Left lung (tissue), 10 donors: ENCODE data around the gene PDCD7. TPM values are rescaled to one million over a fixed set of nuclear protein-coding genes. Genes with fewer than 3 reads are reported as not detected.
A peak's percentile ranks its signal among the peaks of the same experiment; 100 is the strongest.

Source experiments
- ATAC-seq: fragments of 200-7000 bp; cut with Tn5 transposase; one replicate; pipeline ENCODE4 v1.9.1; 2020; ENCODE audit warnings: moderate library complexity
- DNase-seq, 4 donors: peaks; one replicate each; pipeline ENCODE4 v3.0.0-alpha.2; 2013 to 2020
- H3K27ac ChIP-seq, 2 donors: fragments of 200-600 bp; sonication (generic) in 1 of 2; one replicate each; pipeline versions ENCODE4 v1.5.0 to v1.8.0; 2020 to 2021
- H3K27me3 ChIP-seq, 2 donors: fragments of 200-600 bp; sonication (generic) in 1 of 2; one replicate each; pipeline versions ENCODE4 v1.5.0 to v1.8.0; 2020 to 2021
- H3K36me3 ChIP-seq, 2 donors: fragments of 200-600 bp; sonication (generic) in 1 of 2; one replicate each; pipeline versions ENCODE4 v1.5.0 to v1.8.0; 2020 to 2021
- H3K4me1 ChIP-seq, 2 donors: fragments of 200-600 bp; one replicate each; pipeline ENCODE4 v1.8.0; 2021
- H3K4me3 ChIP-seq, 2 donors: fragments of 200-600 bp; sonication (generic) in 1 of 2; one replicate each; pipeline versions ENCODE4 v1.5.0 to v1.8.0; 2020 to 2021; ENCODE audit warnings: mild to moderate bottlenecking in 1 of 2
- H3K9me3 ChIP-seq, 2 donors: fragments of 200-600 bp; sonication (generic) in 1 of 2; one replicate each; pipeline versions ENCODE4 v1.5.0 to v1.8.0; 2020 to 2021
- intact Hi-C, 2 donors: fragments of 100-400 bp; cut with DNase I; formaldehyde crosslinking; loops; one replicate each; pipeline versions ENCODE4 v1.11.2 to v1.14.2; 2022
- polyA plus RNA-seq, 6 donors: library from polyadenylated mRNA; unstranded; fragments of 120-200 nt; gene quantifications; one replicate each; pipeline ENCODE4 v1.2.1, GENCODE V29; 2013; ENCODE audit not compliant: insufficient read length in 6 of 6
- total RNA-seq, 2 donors: library from RNA; stranded (reverse); fragmentation: NEBNext Ultra II Directional; extraction: Animal tissue kit (Norgen Biotek cat#: 25700); gene quantifications; one replicate each; pipeline ENCODE4 v1.2.1, GENCODE V29; 2021
- TF ChIP-seq, protein P1 (sequence below), 2 donors: fragments of 200-600 bp; sonication (generic) in 1 of 2; IDR thresholded peaks; one replicate each; pipeline versions ENCODE4 v1.5.0 to v1.8.0; 2021; ENCODE audit warnings: antibody characterized with exemption in 2 of 2
- donor health status: DM: no; HTN: yes; CAD: no.
- donor health status: DM: no; HTN: no; CAD: no.

Gene PDCD7
- total and polyA plus RNA-seq, 8 donors = 15.8 to 35.4 (median 33.8) TPM

DNA sequence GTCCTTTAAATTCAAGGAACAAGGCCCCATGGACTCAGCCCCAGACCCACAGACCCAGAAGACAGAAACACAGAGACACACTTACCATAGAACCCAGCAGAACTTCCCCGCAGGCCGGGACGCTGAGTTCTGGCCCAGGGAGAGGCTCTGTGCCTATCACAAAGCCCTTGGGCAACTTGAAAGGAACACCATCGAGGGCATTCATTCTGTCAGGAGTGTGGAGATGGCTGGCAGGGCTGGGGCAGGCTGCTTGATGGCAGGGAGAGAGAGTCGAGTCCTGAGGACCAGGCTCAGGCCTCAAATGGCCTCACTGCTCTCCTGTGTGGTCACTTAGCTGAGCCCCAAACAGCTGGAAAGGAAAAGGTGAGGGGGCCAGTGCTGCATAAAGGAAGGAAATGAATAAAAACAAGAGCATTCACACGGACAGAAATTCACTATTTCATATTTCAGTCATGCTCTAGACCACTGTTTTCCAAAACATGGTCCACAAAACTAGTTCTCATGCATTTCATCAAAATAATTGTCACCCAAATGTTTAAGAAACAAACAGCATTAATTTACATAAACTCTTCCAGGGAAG lies 27.5 kb downstream of the PDCD7 start:
- Histone ChIP-seq H3K4me1 (no peaks in the 10 kb centered on the region), H3K27ac (no peak overlapping the region), H3K27me3 (no peaks in the 10 kb centered on the region), H3K9me3 (no peaks in the 10 kb centered on the region), H3K4me3 (no peak overlapping the region), H3K36me3 (peaks cover 0 to 38% of the 10 kb centered on the region in 2 donors)
- no peak for ATAC-seq
- no peak for DNase-seq
- intact Hi-C loops = no loop called here
- TF ChIP-seq, protein P1, sequence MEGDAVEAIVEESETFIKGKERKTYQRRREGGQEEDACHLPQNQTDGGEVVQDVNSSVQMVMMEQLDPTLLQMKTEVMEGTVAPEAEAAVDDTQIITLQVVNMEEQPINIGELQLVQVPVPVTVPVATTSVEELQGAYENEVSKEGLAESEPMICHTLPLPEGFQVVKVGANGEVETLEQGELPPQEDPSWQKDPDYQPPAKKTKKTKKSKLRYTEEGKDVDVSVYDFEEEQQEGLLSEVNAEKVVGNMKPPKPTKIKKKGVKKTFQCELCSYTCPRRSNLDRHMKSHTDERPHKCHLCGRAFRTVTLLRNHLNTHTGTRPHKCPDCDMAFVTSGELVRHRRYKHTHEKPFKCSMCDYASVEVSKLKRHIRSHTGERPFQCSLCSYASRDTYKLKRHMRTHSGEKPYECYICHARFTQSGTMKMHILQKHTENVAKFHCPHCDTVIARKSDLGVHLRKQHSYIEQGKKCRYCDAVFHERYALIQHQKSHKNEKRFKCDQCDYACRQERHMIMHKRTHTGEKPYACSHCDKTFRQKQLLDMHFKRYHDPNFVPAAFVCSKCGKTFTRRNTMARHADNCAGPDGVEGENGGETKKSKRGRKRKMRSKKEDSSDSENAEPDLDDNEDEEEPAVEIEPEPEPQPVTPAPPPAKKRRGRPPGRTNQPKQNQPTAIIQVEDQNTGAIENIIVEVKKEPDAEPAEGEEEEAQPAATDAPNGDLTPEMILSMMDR (IDR thresholded peaks at IDR 0.05) = no peak

DNA sequence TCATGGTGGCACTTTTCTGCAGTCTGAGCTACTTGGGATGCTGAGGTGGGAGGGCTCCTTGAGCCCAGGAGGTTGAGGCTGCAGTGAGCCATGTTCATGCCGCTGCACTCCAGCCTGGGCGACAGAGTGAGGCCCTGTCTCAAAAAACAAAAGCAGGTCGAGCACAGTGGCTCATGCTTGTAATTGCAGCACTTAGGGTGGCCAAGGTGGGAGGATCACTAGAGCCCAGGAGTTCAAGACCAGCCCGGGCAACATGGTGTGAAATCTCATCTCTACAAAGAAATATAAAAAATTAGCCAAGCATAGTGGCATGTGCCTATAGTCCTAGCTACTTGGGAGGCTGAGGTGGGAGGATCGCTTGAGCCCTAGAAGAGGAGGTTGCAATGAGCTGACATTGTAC lies 28.6 kb downstream of the PDCD7 start:
- Histone ChIP-seq H3K9me3 (no peaks in the 10 kb centered on the region), H3K4me1 (no peaks in the 10 kb centered on the region), H3K4me3 (no peak overlapping the region), H3K27ac (no peak overlapping the region), H3K27me3 (no peaks in the 10 kb centered on the region), H3K36me3 (peaks cover 0 to 48% of the 10 kb centered on the region in 2 donors)
- TF ChIP-seq, protein P1 (IDR thresholded peaks at IDR 0.05) = no peak
- no peak for DNase-seq
- no peak for ATAC-seq
- intact Hi-C loops = no loop called here

DNA sequence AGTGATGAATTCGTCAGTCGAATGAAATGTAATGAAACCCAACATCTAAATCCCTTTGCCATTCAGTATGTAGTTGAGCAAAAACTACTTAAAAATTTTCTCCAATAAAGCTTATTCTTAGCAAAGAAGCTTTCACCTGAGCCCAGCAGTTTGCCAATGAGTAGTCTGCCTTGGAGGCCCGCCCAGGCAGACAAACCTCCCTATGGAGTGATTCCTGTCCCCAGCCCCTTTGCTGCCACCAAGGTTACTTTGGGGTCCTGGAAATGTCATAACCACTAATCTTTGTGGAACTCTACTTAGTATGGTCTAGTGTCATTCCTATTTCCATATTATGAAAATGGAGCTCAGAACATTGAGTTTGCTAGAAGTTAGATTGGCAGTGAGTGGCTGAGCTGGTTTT lies 30.7 kb downstream of the PDCD7 start:
- Histone ChIP-seq H3K27me3 (no peaks in the 10 kb centered on the region), H3K4me1 (no peaks in the 10 kb centered on the region), H3K9me3 (no peaks in the 10 kb centered on the region), H3K27ac (no peak overlapping the region), H3K36me3 (peaks cover 3 to 70% of the 10 kb centered on the region in 2 donors), H3K4me3 (no peak overlapping the region)
- DNase-seq (no peak), ATAC-seq (no peak)
- TF ChIP-seq, protein P1 (IDR thresholded peaks at IDR 0.05) = no peak
- intact Hi-C loops = no loop called here

DNA sequence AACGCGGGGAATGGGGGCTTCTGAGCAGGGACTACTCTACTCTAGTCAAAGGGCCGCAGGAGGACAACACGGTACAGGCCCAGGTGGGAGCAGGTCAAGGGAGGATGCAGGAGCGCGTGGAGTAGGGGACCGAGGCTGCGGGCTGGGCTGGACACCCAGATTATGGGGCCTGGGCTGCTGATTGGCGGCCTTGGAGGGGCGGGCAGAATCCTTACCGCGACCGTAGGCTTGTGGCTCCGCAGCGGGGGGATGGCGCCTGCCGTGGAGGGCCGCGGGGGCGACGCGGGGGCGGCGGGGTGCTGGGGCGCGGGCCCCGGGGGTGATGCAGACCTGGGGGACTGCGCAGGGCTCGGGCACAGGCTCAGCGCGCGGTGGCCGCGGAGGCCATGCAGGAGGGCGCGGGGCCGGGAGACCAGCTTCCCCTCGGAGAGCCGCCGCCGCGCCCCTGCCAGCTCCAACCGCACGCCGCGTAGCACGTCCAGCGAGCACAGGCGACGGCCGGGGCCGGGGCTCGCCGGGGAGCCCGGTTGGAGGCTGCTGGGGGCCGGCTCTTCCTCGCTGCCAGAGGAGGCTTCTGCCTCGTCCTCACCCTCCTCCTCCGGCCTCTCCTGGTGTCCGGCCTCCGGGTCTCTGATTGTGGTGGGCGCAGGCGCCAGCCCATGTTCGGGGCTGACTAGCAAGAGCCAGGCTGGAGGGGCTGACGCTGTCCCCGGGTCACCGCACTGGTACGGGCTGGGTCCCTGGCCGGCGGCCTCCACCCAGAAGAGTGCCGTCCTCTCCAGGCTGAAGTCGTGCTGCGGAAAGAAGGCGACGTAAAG lies 31.5 kb downstream of the PDCD7 start:
- no peak overlapping the region for H3K27ac ChIP-seq
- no peaks in the 10 kb centered on the region for H3K4me1 ChIP-seq
- ATAC-seq (no peak), DNase-seq (no peak)
- TF ChIP-seq, protein P1 (IDR thresholded peaks at IDR 0.05) = no peak
- peaks cover 3 to 78% of the 10 kb centered on the region in 2 donors for H3K36me3 ChIP-seq
- H3K27me3 ChIP-seq = no peaks in the 10 kb centered on the region
- no peak overlapping the region for H3K4me3 ChIP-seq
- intact Hi-C loops = no loop called here
- no peaks in the 10 kb centered on the region for H3K9me3 ChIP-seq

DNA sequence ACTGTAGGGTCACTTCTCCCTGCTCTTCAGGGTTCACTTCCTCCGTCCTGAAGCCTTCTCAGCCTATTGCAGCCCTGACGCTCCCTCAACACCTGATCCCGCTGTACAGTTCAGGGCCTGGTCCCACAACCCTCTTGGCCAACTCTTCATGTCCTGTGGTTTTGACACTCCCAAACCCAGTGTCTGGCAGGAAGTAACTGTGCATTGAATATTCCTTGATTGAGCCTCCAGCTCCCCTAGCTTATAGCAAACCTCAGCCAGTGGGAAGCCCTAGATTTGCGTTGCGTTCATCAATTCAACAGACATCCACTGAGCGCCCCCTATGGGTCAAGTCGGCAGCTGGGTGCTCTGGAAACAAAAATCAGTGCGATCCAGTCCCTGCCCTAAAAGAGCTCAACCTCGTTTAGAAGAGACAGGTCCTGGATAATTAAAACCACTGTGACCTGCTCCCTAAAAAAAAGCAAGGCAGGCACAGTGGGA lies 32.2 kb downstream of the PDCD7 start:
- ATAC-seq (peak; percentile 91), DNase-seq (peak in 3 of 4 donors; percentile 63 to 88 (median 74))
- no peaks in the 10 kb centered on the region for H3K27me3 ChIP-seq
- TF ChIP-seq, protein P1 (IDR thresholded peaks at IDR 0.05) = peak; percentile 68 to 79
- H3K36me3 ChIP-seq = peaks cover 3 to 82% of the 10 kb centered on the region in 2 donors
- H3K4me3 ChIP-seq = no peak overlapping the region
- no peak overlapping the region for H3K27ac ChIP-seq
- H3K9me3 ChIP-seq = no peaks in the 10 kb centered on the region
- intact Hi-C loops = no loop called here
- no peaks in the 10 kb centered on the region for H3K4me1 ChIP-seq
